DOHH2 (cell line): ENCODE results near the gene PPT2.
A peak's percentile ranks its signal among the peaks of the same experiment; 100 is the strongest.

Experiments used
- H3F3A ChIP-seq: fragments of 200-600 bp; sonication (generic), shearing (Covaris generic); 2 replicates; pipeline ENCODE4 v1.6.0; 2016; ENCODE audit warnings: antibody characterized with exemption, mild to moderate bottlenecking; ENCODE audit not compliant: control insufficient read depth, insufficient read depth
- H3K27ac ChIP-seq: fragments of 200-600 bp; sonication (generic); 2 replicates; pipeline ENCODE4 v1.5.1; 2014; ENCODE audit warnings: low read depth, mild to moderate bottlenecking, low read length, moderate library complexity
- H3K27me3 ChIP-seq: fragments of 200-600 bp; sonication (generic); 2 replicates; pipeline ENCODE4 v1.6.1; 2014; ENCODE audit warnings: mild to moderate bottlenecking, low read length, mixed read lengths; ENCODE audit not compliant: control insufficient read depth
- H3K36me3 ChIP-seq: fragments of 200-600 bp; sonication (generic); 2 replicates; pipeline ENCODE4 v1.6.1; 2014; ENCODE audit warnings: mild to moderate bottlenecking, low read length, moderate library complexity, mixed read lengths; ENCODE audit not compliant: control insufficient read depth
- H3K4me1 ChIP-seq: fragments of 200-600 bp; sonication (generic); 2 replicates; pipeline ENCODE4 v1.6.1; 2014; ENCODE audit warnings: mild to moderate bottlenecking, low read length, mixed read lengths; ENCODE audit not compliant: control insufficient read depth
- H3K4me2 ChIP-seq: fragments of 200-600 bp; sonication (generic); 2 replicates; pipeline ENCODE4 v1.6.0; 2014; ENCODE audit warnings: mild to moderate bottlenecking, low read length, moderate library complexity
- H3K4me3 ChIP-seq: fragments of 200-600 bp; sonication (generic); 2 replicates; pipeline ENCODE4 v1.5.1; 2014; ENCODE audit warnings: mild to moderate bottlenecking, low read length, mixed read lengths
- H3K79me2 ChIP-seq: fragments of 200-600 bp; sonication (generic); 2 replicates; pipeline ENCODE4 v1.6.1; 2014; ENCODE audit warnings: mild to moderate bottlenecking, low read length, mixed read lengths; ENCODE audit not compliant: control insufficient read depth
- H3K9me2 ChIP-seq: fragments of 200-600 bp; sonication (generic); replicated peaks from 2 replicates; pipeline ENCODE4 v1.6.1; 2014; ENCODE audit warnings: mild to moderate bottlenecking, low read length, mixed read lengths; ENCODE audit not compliant: control insufficient read depth
- H3K9me3 ChIP-seq: fragments of 200-600 bp; sonication (generic); 2 replicates; pipeline ENCODE4 v1.6.1; 2014; ENCODE audit warnings: antibody characterized with exemption, low read length, mixed read lengths; ENCODE audit not compliant: control insufficient read depth, insufficient read depth
- H4K20me1 ChIP-seq: fragments of 200-600 bp; sonication (generic); 2 replicates; pipeline ENCODE4 v1.6.0; 2014; ENCODE audit warnings: low read depth, mild to moderate bottlenecking, antibody characterized with exemption, low read length, moderate library complexity; ENCODE audit not compliant: control insufficient read depth, insufficient read depth
- EZH2phosphoT487 ChIP-seq: fragments of 200-600 bp; sonication (generic); IDR thresholded peaks from 2 replicates; pipeline ENCODE4 v1.6.1; 2017; ENCODE audit warnings: borderline replicate concordance, mild to moderate bottlenecking, antibody characterized with exemption, low read length, moderate library complexity, mixed read lengths
- TF ChIP-seq, protein P1 (sequence below): fragments of 200-600 bp; sonication (generic); IDR thresholded peaks from one replicate; pipeline ENCODE4 v1.5.1; 2014; ENCODE audit warnings: antibody characterized with exemption, mild to moderate bottlenecking, low read depth, low read length; ENCODE audit not compliant: poor library complexity, severe bottlenecking

PPT2 gene

DNA sequence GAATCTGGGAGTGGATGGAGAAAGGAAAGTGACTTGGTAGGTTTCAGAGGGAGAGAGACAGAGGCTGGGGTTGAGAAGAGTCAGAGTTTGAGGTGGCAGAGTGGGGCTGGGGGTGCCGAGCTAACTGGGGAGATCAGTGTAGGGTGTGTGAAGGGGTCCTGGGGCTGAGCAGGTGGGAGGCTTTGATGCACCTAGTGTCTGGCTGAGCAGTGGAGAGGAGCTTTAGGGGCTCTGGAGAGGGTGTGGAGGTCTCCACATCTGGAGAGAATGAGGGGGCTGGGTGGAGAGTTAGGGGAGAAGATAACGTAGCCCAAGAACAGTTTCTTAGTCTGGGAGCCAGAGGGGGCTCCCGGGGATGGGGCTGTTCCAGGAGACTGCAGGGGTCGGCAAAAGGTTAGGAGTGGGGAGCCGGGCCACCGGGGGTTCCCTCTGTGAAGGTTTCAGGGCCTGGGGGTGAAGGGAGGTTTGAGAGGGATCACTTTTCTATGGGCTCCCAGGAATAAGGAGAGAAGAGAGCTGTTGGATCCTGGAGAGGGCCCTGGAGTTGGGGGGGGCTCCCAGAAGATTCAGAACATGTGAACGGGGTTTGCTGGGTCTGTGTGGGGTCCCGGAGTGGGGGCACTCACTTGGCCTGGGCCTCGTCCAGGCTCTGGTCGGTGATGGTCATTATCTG lies 35.3 kb downstream of the PPT2 start:
- Histone ChIP-seq H3K27me3 (no peaks in the 10 kb centered on the region), H3K9me2 (no peaks in the 10 kb centered on the region), H3K4me3 (peak overlapping the region; percentile 83), H3K27ac (peak overlapping the region; percentile 90), H3K9me3 (no peaks in the 10 kb centered on the region), H3K4me1 (peaks cover 69% of the 10 kb centered on the region), H3K36me3 (peaks cover 52% of the 10 kb centered on the region), H3K4me2 (peak overlapping the region; percentile 100), H4K20me1 (no peaks in the 10 kb centered on the region), H3K79me2 (peaks cover 54% of the 10 kb centered on the region), H3F3A (peaks cover 18% of the 10 kb centered on the region)
- TF ChIP-seq, protein P1, sequence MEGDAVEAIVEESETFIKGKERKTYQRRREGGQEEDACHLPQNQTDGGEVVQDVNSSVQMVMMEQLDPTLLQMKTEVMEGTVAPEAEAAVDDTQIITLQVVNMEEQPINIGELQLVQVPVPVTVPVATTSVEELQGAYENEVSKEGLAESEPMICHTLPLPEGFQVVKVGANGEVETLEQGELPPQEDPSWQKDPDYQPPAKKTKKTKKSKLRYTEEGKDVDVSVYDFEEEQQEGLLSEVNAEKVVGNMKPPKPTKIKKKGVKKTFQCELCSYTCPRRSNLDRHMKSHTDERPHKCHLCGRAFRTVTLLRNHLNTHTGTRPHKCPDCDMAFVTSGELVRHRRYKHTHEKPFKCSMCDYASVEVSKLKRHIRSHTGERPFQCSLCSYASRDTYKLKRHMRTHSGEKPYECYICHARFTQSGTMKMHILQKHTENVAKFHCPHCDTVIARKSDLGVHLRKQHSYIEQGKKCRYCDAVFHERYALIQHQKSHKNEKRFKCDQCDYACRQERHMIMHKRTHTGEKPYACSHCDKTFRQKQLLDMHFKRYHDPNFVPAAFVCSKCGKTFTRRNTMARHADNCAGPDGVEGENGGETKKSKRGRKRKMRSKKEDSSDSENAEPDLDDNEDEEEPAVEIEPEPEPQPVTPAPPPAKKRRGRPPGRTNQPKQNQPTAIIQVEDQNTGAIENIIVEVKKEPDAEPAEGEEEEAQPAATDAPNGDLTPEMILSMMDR = no peak
- TF ChIP-seq EZH2phosphoT487 = no peak

DNA sequence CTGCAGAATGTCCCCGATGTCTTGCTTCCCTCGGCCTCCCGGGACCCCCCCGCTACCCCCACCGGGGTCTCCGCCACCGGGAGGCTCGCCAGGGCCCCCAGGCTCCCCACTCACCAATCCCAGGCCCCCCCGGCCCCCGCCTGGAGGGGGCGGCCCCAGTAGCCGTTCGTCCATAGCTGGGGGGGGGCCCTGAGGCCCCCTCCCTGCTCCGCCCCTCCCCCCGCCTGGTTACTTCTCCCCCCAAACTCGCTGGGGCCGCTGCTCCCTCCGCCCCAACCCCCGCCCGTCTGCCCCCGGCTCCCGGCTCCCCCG lies 35.8 kb downstream of the PPT2 start:
- H3K79me2 ChIP-seq = peaks cover 54% of the 10 kb centered on the region
- peaks cover 74% of the 10 kb centered on the region for H3K4me1 ChIP-seq

DNA sequence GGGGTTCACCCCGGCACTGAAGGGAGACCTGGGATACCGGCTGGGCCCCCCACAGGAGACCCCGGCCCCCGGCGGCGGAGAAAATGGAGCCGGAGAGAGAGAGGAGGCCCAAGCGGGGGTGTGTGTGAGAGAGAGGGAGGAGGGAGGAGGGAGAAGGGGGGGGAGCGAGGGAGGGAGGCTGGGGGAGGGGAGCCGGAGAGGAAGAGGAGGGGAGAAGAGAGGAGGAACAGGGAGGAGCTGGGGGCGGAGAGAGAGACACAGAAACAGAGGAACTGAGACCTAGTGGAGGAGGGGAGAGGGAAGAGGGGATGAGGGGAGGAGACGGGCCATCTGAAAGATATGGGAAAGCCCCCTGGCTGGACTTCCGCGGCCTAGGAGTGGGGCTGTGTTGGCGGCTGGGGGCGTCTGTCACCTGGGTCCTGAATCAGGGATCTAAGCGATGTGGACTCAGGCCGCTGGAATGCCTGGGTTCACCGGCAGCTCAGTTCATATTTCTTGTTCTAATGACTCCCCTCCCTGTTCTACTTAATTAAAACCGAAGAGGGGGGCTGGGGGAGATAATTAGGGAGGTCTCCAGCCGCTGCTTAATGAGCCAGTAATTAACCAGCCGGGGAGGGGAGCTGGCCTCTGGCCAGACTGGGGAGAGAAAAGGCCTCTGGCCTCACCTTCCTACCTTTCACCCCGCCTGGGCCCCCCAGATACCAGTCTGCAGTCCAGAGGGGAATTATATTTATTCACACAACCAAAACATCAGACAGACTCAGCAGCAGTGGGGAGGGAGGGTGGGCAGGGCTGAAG lies 36.3 kb downstream of the PPT2 start, which contains the start of gene PBX2:
Gene PBX2, minus strand, starts transcription at position 149 of the 798 bp plus-strand sequence. CDS start 287 bp downstream, outside the sequence.
- Histone ChIP-seq H3K36me3 (peaks cover 50% of the 10 kb centered on the region), H3K9me2 (no peaks in the 10 kb centered on the region), H3F3A (peaks cover 18% of the 10 kb centered on the region), H3K79me2 (peaks cover 57% of the 10 kb centered on the region), H3K4me1 (peaks cover 79% of the 10 kb centered on the region), H3K4me3 (peak within 1 kb of the TSS; percentile 83), H3K4me2 (peak within 1 kb of the TSS; percentile 100), H3K27me3 (no peaks in the 10 kb centered on the region), H4K20me1 (no peaks in the 10 kb centered on the region), H3K9me3 (no peaks in the 10 kb centered on the region), H3K27ac (peak within 1 kb of the TSS; percentile 90)
- TF ChIP-seq EZH2phosphoT487 = no peak
- TF ChIP-seq, protein P1 = no peak

More for the DNA sequence above, 35.8 kb downstream of the PPT2 start:
- peak overlapping the region; percentile 83 for H3K4me3 ChIP-seq
- peak overlapping the region; percentile 100 for H3K4me2 ChIP-seq
- TF ChIP-seq, protein P1 = no peak
- no peak for TF ChIP-seq EZH2phosphoT487
- no peaks in the 10 kb centered on the region for H3K27me3 ChIP-seq
- H3F3A ChIP-seq = peaks cover 18% of the 10 kb centered on the region
- H3K36me3 ChIP-seq = peaks cover 50% of the 10 kb centered on the region
- H3K9me3 ChIP-seq = no peaks in the 10 kb centered on the region
- H4K20me1 ChIP-seq = no peaks in the 10 kb centered on the region
- no peaks in the 10 kb centered on the region for H3K9me2 ChIP-seq
- H3K27ac ChIP-seq = peak overlapping the region; percentile 90
